Measurements from ENCODE around the gene THOC7.

THOC7 gene

DNA sequence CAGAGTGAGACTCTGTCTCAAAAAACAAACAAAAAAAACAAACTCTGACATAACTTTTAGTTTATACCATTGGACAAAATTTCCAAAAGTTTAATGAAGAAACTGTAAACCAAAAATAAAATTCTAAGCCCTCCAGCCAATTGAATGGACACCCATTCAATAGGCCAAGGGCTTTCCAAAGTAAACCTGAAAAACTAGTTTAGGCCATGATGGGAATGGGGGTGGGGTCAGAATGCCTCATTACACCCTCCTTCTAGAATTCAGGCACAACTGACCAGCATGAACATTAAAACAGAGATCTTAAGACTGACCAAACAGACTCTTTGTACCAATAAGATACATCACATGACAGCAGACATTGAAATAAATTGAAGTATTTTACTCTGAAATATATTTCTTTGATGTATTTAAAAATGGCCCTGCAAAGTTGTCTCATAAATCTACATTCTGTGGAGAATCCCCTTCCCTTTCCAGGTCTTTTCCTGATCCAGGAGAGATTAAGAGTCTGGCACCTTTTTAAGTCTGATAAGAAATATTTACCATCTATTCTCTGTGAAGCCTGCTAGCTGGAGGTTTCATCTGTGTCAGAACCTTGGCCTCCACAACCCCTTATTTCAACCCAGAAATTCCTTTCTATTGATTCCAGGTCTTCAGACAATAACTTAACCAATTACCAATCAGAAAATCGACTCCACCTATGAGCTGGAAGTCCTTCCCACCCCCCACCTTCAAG is 15.7 kb downstream of the THOC7 start:
- no peak for DNase-seq (ENCODE audit: extremely low read depth in 1 of 2, low read depth in 1 of 2)

DNA sequence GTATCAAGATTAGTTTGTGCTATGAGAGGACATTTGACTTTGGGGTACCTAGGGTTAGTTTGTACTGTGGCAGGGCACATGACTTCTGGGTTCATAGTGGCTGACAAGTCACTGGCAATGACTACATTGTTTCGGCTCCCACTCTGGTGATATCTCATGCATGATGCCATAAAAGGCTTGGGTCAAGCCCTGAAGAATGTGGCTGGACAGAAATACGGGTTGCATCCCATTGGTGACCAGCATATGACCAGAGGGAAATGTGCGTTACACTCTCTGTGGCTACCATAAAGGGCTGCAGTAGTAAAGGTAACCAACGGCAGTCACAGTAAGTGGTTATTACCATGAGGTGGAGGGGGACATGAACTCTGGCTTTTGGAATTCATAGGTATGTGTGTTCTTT is 18.4 kb downstream of the THOC7 start:
- DNase-seq (ENCODE audit: extremely low read depth in 1 of 2, low read depth in 1 of 2): no peak

DNA sequence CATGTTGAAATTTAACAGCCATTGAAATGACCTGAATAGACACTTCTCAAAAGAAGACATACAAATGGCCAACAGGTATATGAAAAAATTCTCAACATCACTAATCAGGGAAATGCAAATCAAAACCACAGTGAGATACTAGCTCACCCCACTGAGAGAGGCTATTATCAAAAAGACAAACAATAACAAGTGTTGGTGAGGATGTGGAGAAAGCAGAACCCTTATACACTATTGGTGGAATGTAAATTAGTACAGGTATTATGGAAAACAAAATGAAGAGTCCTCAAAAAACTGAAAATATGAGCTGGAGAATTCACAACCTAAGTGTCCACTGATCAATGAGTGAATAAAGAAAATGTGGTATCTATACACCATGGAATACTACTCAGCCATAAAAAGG is 21.5 kb downstream of the THOC7 start:
- DNase-seq (ENCODE audit: extremely low read depth in 1 of 2, low read depth in 1 of 2): no peak

DNA sequence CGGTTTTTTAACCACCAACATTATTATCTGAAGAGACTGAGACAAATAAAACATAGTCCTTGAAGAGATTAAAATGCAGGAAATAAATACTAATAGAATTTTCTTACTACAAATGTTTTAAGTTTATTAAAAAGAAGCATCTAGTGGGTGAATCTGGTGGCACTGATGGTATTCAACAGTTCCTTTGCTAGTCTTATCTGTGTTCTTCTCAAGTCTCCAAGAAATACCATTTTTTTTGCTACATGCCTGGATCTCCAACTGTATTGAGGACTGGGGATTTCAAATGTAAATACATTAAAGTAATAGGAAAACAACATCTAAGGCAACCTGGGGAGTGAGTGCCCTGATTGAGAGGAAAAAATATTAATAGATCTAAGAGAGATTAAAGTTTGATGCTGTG is 21.9 kb downstream of the THOC7 start:
- no peak for DNase-seq (ENCODE audit: extremely low read depth in 1 of 2, low read depth in 1 of 2)

DNA sequence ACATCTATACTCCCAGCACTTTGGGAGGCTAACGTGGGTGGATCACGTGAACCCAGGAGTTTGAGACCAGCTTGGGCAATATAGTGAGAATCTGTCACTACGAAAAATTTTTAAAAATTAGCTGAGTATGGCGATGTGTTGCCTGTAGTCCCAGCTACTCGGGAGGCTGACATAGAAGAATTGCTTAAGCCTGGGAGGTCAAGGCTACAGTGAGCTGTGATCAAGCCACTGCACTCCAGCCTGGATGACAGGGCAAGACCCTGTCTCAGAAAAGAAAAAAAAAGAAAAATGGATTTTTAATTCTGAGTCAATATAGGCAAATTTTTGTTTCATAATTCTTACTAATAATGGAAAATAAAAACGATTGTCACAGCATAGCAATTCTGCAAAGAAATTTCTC is 31.2 kb downstream of the THOC7 start:
- no peak for DNase-seq (ENCODE audit: extremely low read depth in 1 of 2, low read depth in 1 of 2)

DNA sequence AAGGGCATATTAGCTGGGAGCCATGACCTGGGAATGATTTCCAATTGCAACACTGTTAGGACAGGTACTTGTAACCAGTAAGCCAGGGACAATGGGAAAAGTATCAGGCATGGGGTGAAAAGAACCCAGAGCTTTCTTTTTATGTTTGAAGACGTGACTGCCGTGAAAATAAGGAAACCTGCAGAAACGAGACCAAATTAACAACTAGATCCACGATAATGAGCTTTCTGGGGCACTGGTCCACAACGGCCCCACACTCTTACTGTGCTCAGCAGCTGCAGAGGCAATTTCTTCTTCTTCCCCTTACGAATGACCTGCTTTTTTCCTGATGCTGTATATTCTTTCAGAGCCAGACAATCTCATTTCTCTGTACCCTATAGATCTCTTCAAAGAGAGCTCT is 33.1 kb downstream of the THOC7 start:
- no peak for DNase-seq (ENCODE audit: extremely low read depth in 1 of 2, low read depth in 1 of 2)

DNA sequence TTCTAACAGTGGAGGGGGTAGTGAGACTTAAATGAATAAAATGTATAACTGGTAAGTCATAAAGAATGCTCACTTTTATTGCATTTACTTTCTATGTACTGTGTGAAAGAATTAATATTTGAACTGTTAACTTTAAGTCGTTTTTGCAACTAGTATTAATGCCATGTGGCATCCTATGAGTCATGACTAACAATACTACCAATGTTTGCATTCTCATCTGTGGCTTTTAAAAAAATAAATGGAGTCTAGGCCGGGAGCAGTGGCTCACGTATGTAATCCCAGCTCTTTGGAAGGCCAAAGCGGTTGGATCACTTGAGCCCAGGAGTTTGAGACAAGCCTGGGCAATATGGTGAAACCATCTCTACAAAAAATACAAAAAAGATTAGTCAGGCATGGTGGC is 39.3 kb downstream of the THOC7 start:
- DNase-seq (ENCODE audit: extremely low read depth in 1 of 2, low read depth in 1 of 2): no peak

DNA sequence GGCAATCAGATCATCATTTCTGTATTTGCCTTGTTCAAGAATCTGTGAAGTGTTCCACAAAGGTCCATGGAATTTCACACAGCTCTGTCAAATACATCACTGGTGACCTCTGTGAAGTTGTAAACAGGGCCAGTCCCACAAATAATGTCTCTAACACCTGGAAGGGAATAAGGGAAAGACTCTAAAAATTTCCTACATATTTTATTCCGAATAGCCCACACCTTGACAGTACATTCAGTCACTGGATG is 44.5 kb downstream of the THOC7 start, which contains the start of gene C3orf49:
Gene C3orf49, plus strand, starts transcription at position 149 of the 248 bp plus-strand sequence. CDS start 173 bp downstream, outside the sequence.
- no peak for DNase-seq (ENCODE audit: extremely low read depth in 1 of 2, low read depth in 1 of 2)

DNA sequence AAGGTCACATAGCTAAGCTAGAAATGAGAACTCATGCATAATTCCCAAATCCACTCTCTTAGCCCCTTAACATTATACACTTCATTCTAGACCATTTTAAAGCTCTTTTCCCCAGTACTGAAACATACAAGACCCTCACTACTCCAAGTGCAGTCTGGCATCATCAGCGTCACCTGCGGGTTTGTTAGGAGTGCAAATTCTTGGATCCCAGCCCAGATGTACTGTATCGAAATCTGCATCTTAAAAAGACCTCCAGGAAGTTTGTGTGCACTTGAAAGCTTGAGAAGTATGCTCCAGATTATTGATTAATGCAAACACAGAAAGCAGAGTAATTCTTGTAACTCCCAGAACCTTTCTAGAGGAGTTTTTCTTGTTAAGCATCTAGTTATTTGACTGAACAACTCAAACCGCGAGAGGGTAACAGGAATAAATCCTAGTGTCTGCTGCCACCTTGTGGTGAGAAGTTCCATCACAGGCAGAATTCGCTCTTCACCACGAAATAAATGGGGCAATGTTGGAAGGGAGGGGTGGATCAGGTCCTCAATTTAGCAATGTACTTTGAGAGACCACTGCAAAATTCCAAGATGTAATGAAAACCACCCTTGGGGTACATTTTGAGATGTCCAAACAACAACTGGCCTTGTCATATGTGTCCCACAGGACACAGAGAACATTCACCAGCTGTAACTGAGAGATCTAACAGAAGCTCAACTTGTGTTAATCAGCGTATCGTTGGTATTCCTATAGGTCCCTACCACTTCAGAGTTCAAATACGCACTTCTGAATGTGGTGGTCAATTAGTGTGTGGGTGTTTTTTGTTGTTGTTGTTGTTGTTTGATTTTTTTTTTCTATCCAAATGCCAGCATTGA is 45.1 kb downstream of the THOC7 start:
- peak in 1 of 2 donors; percentile 44 for DNase-seq (ENCODE audit: extremely low read depth in 1 of 2, low read depth in 1 of 2)

DNA sequence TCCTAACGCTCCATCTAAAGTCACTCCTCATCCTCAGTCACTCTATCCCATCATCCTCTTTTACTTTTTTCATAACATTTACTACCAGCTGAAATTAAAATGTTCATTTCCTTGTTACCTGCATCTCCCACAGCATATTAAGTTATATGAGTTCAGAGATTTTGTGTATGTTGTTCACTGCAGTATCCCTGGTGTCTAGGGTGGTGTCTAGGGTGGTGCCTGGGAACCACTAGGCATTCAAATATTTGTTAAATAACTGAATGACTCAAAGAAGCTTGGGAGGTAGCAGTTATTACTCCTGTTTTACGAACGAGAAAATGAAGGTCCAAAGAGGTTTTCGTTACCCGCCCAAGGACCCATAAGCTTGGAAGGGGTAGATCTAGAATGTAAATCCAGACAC is 46.4 kb downstream of the THOC7 start:
- DNase-seq (ENCODE audit: extremely low read depth in 1 of 2, low read depth in 1 of 2): no peak

DNA sequence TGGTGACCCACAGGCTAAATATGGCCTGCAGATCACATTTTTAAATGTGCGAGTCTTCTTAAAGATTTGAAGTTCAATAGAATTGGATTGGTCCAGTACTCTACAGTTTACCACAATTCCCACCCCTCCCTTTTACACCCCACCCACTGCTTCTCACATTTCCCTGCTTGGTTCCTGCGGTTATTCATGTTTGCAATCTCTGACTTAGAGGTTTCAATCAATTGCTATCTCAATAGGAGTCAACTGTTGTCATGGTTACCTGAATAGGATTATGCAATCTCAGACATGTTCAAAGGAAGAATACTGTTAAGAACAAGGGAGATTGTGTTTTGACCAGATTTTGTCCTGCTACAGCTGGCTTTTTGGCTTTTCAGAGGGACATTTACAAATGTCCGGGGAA is 49.4 kb downstream of the THOC7 start:
- DNase-seq (ENCODE audit: extremely low read depth in 1 of 2, low read depth in 1 of 2): no peak

DNA sequence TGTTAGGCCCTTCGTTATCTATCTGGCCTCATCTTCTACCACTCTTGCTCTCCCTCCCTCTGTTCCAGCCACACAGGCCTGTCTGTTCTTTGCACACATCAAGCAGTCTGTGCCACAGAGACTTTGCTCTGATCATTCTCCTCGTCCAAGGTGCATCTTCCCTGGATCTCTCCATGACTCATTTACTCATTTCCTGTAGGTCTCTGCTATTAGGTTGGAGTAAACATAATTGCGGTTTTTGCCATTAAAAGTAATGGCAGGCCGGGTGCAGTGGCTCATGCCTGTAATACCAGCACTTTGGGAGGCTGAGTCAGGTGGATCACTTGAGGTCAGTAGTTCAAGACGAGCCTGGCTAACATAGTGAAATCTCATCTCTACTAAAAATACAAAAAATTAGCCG is 54.0 kb downstream of the THOC7 start:
- DNase-seq (ENCODE audit: extremely low read depth in 1 of 2, low read depth in 1 of 2): no peak

DNA sequence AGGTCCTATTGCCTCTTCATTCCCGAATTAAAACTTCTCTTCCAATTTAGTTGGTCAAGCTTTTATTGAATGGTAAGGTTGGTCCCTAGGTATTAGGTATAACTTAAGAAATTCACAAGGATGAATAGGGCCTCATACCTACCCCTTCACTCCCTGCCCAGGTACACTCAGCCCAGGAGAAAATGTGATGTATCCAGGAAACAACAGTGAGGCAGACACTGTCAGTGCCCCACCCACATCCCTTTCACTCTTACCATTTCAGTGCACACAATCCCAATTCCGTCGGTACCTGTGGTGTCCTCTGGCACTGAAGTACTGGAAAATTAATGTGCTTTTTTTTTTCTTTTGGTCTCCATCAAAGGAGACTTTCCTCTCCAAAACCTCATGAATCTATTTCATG is 55.0 kb downstream of the THOC7 start:
- DNase-seq (ENCODE audit: extremely low read depth in 1 of 2, low read depth in 1 of 2): no peak

DNA sequence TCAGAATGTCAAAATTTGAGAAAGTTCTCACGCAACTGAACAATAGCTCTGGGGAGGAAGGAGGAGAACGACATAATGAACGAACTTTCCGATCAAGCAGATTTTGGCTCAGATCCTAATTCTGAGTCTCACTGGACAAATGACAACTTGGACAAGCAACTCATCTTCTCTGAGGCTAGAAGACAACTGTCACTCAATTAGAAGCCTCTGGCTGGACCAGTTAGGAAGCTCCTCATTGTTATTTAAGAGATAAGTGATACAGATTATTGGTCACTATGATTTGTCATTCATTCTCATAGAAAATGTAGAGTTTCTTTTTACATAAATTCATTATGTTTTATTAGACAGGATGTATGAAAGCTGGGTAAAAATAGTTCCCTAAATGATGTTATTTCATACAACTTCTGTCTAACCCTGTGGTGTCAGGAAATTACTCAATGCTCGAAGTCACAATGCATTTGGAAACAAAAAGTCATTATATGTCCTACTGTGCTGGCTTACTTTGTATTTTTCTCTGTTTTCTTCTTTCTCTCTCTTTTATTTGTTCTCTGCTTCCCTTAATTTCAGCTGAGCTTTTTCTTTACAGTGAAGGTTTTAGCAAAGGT is 55.5 kb downstream of the THOC7 start:
- no peak for DNase-seq (ENCODE audit: extremely low read depth in 1 of 2, low read depth in 1 of 2)

DNA sequence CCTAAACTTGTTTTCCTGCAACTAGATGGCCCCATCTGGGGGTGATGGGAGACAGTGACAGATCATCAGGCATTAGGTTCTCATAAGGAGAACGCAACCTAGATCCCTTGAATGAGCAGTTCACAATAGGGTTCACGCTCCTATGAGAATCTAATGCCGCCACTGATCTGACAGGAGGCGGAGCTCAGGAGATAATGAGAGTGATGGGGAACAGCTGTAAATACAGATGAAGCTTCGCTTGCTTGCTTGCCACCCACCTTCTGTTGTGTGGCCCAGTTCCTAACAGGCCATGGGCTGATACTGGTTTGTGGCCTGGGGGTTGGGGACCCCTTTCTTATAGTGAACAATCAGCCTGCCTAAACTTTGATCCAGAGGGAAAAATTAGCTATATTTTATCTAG is 59.7 kb downstream of the THOC7 start:
- no peak for DNase-seq (ENCODE audit: extremely low read depth in 1 of 2, low read depth in 1 of 2)

DNA sequence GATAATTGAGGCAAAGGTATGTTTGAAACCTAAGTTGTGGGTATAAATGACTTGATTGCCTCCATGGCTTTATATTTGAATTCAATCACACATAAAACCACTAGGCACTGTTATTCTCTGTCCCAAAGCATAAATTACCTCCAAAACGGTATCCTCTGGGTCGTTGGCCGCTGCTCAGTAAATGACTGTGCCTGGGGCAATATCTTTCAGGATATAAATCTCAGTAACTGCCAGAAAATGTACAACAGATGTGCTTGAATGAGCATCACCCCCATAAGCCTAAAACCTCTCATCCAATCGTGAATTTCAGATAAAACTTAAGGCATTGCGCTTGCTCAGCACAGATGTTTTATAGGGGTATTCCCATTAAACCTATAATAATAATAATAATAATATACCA is 63.5 kb downstream of the THOC7 start:
- no peak for DNase-seq (ENCODE audit: extremely low read depth in 1 of 2, low read depth in 1 of 2)

DNA sequence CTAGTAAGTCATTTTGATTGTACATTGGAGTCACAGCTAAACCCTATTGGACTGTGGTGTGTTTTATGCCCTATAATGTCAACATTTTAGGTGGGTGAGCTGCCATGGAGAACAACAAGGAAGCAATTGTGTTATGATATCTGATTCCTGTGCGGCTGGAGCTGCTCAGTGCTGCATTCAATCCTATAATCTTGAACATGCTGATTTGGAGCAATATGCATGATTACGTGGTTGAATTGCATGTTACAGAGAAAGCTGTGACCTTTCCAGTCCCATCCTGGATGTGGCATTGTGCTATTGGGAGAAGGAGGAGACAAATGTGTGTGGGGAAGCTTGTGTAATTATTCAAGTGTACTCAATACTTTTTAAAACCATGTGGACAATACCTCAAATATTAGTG is 64.7 kb downstream of the THOC7 start:
- no peak for DNase-seq (ENCODE audit: extremely low read depth in 1 of 2, low read depth in 1 of 2)

DNA sequence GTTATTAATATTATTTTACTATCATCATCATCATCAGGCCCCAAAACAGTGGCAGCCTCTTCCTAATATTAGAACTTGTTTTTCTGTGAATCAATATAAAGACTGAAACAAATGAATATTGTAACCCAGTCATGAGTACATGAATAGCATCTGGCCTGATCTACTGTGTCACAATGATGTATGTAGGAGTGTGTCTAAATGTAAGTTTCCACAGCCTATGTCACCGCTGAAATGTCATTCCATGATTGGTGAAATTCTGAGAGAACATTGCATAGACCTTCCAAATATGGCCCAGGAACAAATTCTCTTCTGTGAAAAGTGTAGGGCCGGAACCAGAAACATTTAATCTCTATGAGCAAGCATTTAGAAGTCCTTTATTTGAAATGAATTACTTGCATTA is 65.1 kb downstream of the THOC7 start:
- no peak for DNase-seq (ENCODE audit: extremely low read depth in 1 of 2, low read depth in 1 of 2)

DNA sequence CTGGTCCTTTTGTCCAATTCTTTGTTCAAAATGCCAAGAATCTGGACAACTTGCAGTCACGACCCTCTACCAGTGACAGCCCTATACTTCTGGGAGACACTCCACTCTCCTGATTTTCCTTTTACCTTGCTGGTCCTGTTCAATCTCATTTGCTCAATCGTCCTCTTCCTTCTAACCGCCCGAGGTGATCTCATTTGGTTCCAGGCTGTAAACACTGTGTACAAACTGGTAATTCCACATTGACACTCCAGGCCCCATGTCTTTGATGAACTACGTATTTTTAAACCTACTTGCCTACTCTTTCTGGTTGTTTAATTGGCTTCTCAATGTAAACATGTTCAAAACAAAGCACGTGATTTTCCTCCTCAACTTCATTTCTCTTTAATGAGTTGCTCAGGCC is 68.2 kb downstream of the THOC7 start:
- DNase-seq (ENCODE audit: extremely low read depth in 1 of 2, low read depth in 1 of 2): no peak

DNA sequence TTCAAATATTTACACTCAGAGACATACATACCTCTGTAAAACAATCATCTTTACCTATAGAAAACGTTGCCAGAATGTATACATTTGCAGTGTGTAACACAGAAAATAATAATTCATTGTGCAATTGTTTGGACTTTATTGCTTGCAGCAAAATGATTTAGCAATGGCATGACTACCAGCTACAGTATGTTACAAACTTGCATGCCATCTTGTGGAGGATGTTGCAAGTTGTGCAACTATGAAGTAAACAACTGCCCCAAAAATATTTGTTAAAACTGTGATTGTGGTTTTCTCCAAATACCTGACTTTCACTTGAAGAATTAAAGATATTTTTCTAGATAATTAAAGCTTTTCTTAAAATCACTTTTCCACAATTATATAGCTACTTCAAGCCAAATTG is 71.6 kb downstream of the THOC7 start:
- DNase-seq (ENCODE audit: extremely low read depth in 1 of 2, low read depth in 1 of 2): no peak
